Inferior parietal cortex (tissue), 1 donor: ENCODE measurements around the gene DCTN3.
A peak's percentile ranks its signal among the peaks of the same experiment; 100 is the strongest.
"Not testable (repeated sequence)": the region's sequence is repeated elsewhere in the genome, so short reads cannot be mapped to it uniquely, and the experiment has no call there.

Experiments used
- DNase-seq: peaks from one replicate; pipeline ENCODE4 v3.0.0-alpha.2; 2016; ENCODE audit errors: extremely low spot score

Gene DCTN3

GRCh38 chr9:34647084-34647403, 26.7 kb upstream of the DCTN3 start:
- DNase-seq: no peak

GRCh38 chr9:34646211-34647083, 26.2 kb upstream of the DCTN3 start, which contains the start of gene GALT:
Gene GALT (plus strand): TSS chr9:34646675. CDS start chr9:34646705, 30 bp downstream.
- peak; percentile 80 for DNase-seq

GRCh38 chr9:34644766-34645314, 24.5 kb upstream of the DCTN3 start:
- no peak for DNase-seq

- no peak for DNase-seq
Observed at GRCh38 chr9:34642679-34643078, 22.4 kb upstream of the DCTN3 start.

- not testable (repeated sequence) for DNase-seq
Observed at GRCh38 chr9:34639322-34639721, 19.0 kb upstream of the DCTN3 start.

- no peak for DNase-seq
Observed at GRCh38 chr9:34638138-34638445, 17.8 kb upstream of the DCTN3 start.

- DNase-seq: peak; percentile 94
Observed at GRCh38 chr9:34637356-34638137, 17.3 kb upstream of the DCTN3 start, which contains the start of gene SIGMAR1. Gene SIGMAR1 (minus strand): TSS chr9:34637787. CDS start chr9:34637697, 90 bp downstream.

GRCh38 chr9:34636791-34637355, 16.6 kb upstream of the DCTN3 start:
- DNase-seq: no peak

- no peak for DNase-seq
Observed at GRCh38 chr9:34635556-34635955, 15.3 kb upstream of the DCTN3 start.

GRCh38 chr9:34634551-34635248, 14.4 kb upstream of the DCTN3 start:
- no peak for DNase-seq

- DNase-seq: peak; percentile 81
Observed at GRCh38 chr9:34633851-34634550, 13.7 kb upstream of the DCTN3 start.

- no peak for DNase-seq
Observed at GRCh38 chr9:34633166-34633565, 12.9 kb upstream of the DCTN3 start.

GRCh38 chr9:34630402-34631154, 10.3 kb upstream of the DCTN3 start:
- no peak for DNase-seq

GRCh38 chr9:34629491-34629808, 9.2 kb upstream of the DCTN3 start:
- DNase-seq: no peak

GRCh38 chr9:34628656-34629490, 8.6 kb upstream of the DCTN3 start, which contains the start of gene ARID3C:
Gene ARID3C (minus strand): TSS chr9:34629066. CDS start chr9:34628014, 1,052 bp downstream.
- no peak for DNase-seq

GRCh38 chr9:34627716-34628655, 7.7 kb upstream of the DCTN3 start:
- no peak for DNase-seq

- DNase-seq: no peak
Observed at GRCh38 chr9:34625186-34625486, 4.8 kb upstream of the DCTN3 start.

- DNase-seq: no peak
Observed at GRCh38 chr9:34624475-34625185, 4.3 kb upstream of the DCTN3 start.
